Spleen (tissue), 11 donors: ENCODE data around the gene ENO2. TPM values are rescaled to one million over a fixed set of nuclear protein-coding genes. Genes with fewer than 3 reads are reported as not detected.
A peak's percentile ranks its signal among the peaks of the same experiment; 100 is the strongest.

Source experiments
- DNase-seq: peaks from one replicate; pipeline ENCODE4 v3.0.0-alpha.2; 2020
- H3K27ac ChIP-seq, 8 donors: fragments of 200-600 bp; sonication (generic) in 7 of 8; 1 replicate in 4 of 8; 2 replicates in 4 of 8; pipeline versions ENCODE4 v1.5.0 to v1.8.0; 2016 to 2021; ENCODE audit warnings: inconsistent platforms in 4 of 8, mild to moderate bottlenecking in 4 of 8, moderate library complexity in 1 of 8
- H3K27me3 ChIP-seq, 7 donors: fragments of 200-600 bp; sonication (generic) in 6 of 7; replicated peaks in 1 of 7; 1 replicate in 4 of 7; 2 replicates in 3 of 7; pipeline versions ENCODE4 v1.5.0 to v1.8.0; 2016 to 2021; ENCODE audit warnings: inconsistent platforms in 3 of 7, mild to moderate bottlenecking in 1 of 7
- H3K36me3 ChIP-seq, 6 donors: fragments of 200-600 bp; sonication (generic) in 5 of 6; 1 replicate in 4 of 6; 2 replicates in 2 of 6; pipeline versions ENCODE4 v1.5.0 to v1.8.0; 2016 to 2021; ENCODE audit warnings: inconsistent platforms in 2 of 6
- H3K4me1 ChIP-seq, 6 donors: fragments of 200-600 bp; sonication (generic) in 5 of 6; 1 replicate in 3 of 6; 2 replicates in 3 of 6; pipeline versions ENCODE4 v1.5.0 to v1.8.0; 2016 to 2021; ENCODE audit warnings: inconsistent platforms in 3 of 6
- H3K4me3 ChIP-seq, 8 donors: fragments of 200-600 bp; sonication (generic) in 7 of 8; 1 replicate in 4 of 8; 2 replicates in 4 of 8; pipeline versions ENCODE4 v1.5.0 to v1.8.0; 2016 to 2021; ENCODE audit warnings: inconsistent platforms in 4 of 8, mild to moderate bottlenecking in 4 of 8, moderate library complexity in 2 of 8
- H3K9me3 ChIP-seq, 8 donors: fragments of 200-600 bp; sonication (generic) in 7 of 8; 1 replicate in 4 of 8; 2 replicates in 4 of 8; pipeline versions ENCODE4 v1.5.0 to v1.8.0; 2016 to 2021; ENCODE audit warnings: inconsistent platforms in 4 of 8
- POLR2A ChIP-seq, 3 donors: fragments of 450-650 bp; IDR thresholded peaks; one replicate each; pipeline ENCODE4 v1.5.1; 2017; ENCODE audit warnings: antibody characterized with exemption in 3 of 3, mild to moderate bottlenecking in 1 of 3
- POLR2AphosphoS5 ChIP-seq, 3 donors: sonication (generic); formaldehyde crosslinking; IDR thresholded peaks; one replicate each; pipeline ENCODE4 v1.5.1; 2017; ENCODE audit warnings: antibody characterized with exemption in 3 of 3
- WGBS, 5 donors: extraction: QIAGEN DNeasy Blood & Tissue Kit in 3 of 5; methylation state at CpG; one replicate each; pipeline versions ENCODE4 v1.1.5 to v1.1.7; 2013 to 2018; 5-methylcytosine and 5-hydroxymethylcytosine counted together
- intact Hi-C: fragments of 100-400 bp; cut with DNase I; formaldehyde crosslinking; loops from one replicate; pipeline ENCODE4 v1.15.0; 2023; ENCODE audit warnings: low total_unique reads
- polyA plus RNA-seq, 3 donors: library from polyadenylated mRNA; stranded (reverse); fragments of 200-250 nt; gene quantifications; one replicate each; pipeline ENCODE4 v1.2.1, GENCODE V29; 2013
- total RNA-seq, 7 donors: library from RNA; depleted of rRNA in 3 of 7; stranded (reverse); fragments of >200 nt in 3 of 7; fragmentation: NEBNext Ultra II Directional in 4 of 7; extraction: Animal tissue kit (Norgen Biotek cat#: 25700) in 4 of 7; gene quantifications; one replicate each; pipeline versions ENCODE4 v1.1.0 to v1.2.1, GENCODE V29; 2016 to 2021
- TF ChIP-seq, protein P1 (sequence below), 11 experiments: fragments of 200-600 bp in 7 of 11; fragments of 450-650 bp in 4 of 11; sonication (generic) in 4 of 11; IDR thresholded peaks in 8 of 11; conservative IDR thresholded peaks in 3 of 11; 1 replicate in 7 of 11; 2 replicates in 4 of 11; pipeline versions ENCODE4 v1.4.0 to v1.8.0; 2016 to 2021; ENCODE audit warnings: antibody characterized with exemption in 11 of 11, inconsistent platforms in 4 of 11, mild to moderate bottlenecking in 1 of 11
- donor health status: healthy with polysubstance abuse.
- donor health status: DM: no; HTN: no; CAD: no; lungs with moderate emphysema.
- donor health status: DM: no; HTN: no; CAD: no.
- donor health status: Bipolar disorder and iron deficiency.
- donor health status: healthy.
- donor health status: DM: no; HTN: no; CAD: no.
- donor health status: DM: yes; HTN: yes; CAD: no.

ENO2 gene
- total and polyA plus RNA-seq, 10 donors = 7.6 to 41.3 (median 26.5) TPM

- Histone ChIP-seq H3K4me3 (no peak overlapping the region), H3K9me3 (no peaks in the 10 kb centered on the region), H3K27ac (peak overlapping the region in 5 of 8 donors; percentile 92 to 98 (median 96)), H3K4me1 (peaks cover 17 to 78% (median 61%) of the 10 kb centered on the region in 6 donors), H3K27me3 (no peaks in the 10 kb centered on the region), H3K36me3 (peaks cover 0 to 50% (median 19%) of the 10 kb centered on the region in 6 donors)
- no peak for DNase-seq
- intact Hi-C loops = no loop called here
- 64 to 84% (median 71%) methylated on average over 2 of the region's 2 CpGs for WGBS, 5 donors
- peak in 1 of 3 donors; percentile 3 for TF ChIP-seq POLR2AphosphoS5 (IDR thresholded peaks at IDR 0.05)
- TF ChIP-seq, protein P1, sequence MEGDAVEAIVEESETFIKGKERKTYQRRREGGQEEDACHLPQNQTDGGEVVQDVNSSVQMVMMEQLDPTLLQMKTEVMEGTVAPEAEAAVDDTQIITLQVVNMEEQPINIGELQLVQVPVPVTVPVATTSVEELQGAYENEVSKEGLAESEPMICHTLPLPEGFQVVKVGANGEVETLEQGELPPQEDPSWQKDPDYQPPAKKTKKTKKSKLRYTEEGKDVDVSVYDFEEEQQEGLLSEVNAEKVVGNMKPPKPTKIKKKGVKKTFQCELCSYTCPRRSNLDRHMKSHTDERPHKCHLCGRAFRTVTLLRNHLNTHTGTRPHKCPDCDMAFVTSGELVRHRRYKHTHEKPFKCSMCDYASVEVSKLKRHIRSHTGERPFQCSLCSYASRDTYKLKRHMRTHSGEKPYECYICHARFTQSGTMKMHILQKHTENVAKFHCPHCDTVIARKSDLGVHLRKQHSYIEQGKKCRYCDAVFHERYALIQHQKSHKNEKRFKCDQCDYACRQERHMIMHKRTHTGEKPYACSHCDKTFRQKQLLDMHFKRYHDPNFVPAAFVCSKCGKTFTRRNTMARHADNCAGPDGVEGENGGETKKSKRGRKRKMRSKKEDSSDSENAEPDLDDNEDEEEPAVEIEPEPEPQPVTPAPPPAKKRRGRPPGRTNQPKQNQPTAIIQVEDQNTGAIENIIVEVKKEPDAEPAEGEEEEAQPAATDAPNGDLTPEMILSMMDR (IDR thresholded peaks at IDR 0.05 in 8 of 11, conservative IDR thresholded peaks at IDR 0.05 in 3 of 11) = no peak
These were observed 24.8 kb downstream of the ENO2 start for GRCh38 chr12:6939191-6939540.

GRCh38 chr12:6941267-6941666 lies 26.9 kb downstream of the ENO2 start:
- Histone ChIP-seq H3K9me3 (no peaks in the 10 kb centered on the region), H3K27me3 (no peaks in the 10 kb centered on the region), H3K36me3 (peaks cover 0 to 36% (median 4%) of the 10 kb centered on the region in 6 donors), H3K27ac (peak overlapping the region in 2 of 8 donors; percentile 7 to 17), H3K4me3 (no peak overlapping the region), H3K4me1 (peaks cover 31 to 78% (median 66%) of the 10 kb centered on the region in 6 donors)
- peak; percentile 79 for DNase-seq
- intact Hi-C loops = loop anchor here (10.0 kb wide), 1 partner anchor 174 kb away; no protein-coding TSS in a partner anchor
- TF ChIP-seq, protein P1 (IDR thresholded peaks at IDR 0.05 in 8 of 11, conservative IDR thresholded peaks at IDR 0.05 in 3 of 11) = no peak
- TF ChIP-seq POLR2AphosphoS5 (IDR thresholded peaks at IDR 0.05) = peak; percentile 39 to 78 (median 46)
- no peak for TF ChIP-seq POLR2A (IDR thresholded peaks at IDR 0.05)
- WGBS, 5 donors = 87 to 96% (median 92%) methylated on average over 11 to 12 of the region's 12 CpGs

DNA sequence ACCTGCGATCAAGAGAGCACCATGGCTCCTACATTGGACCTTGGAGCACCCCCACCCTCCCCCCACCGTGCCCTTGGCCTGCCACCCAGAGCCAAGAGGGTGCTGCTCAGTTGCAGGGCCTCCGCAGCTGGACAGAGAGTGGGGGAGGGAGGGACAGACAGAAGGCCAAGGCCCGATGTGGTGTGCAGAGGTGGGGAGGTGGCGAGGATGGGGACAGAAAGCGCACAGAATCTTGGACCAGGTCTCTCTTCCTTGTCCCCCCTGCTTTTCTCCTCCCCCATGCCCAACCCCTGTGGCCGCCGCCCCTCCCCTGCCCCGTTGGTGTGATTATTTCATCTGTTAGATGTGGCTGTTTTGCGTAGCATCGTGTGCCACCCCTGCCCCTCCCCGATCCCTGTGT lies 27.4 kb downstream of the ENO2 start:
- Histone ChIP-seq H3K4me1 (peaks cover 35 to 78% (median 66%) of the 10 kb centered on the region in 6 donors), H3K9me3 (no peaks in the 10 kb centered on the region), H3K27me3 (no peaks in the 10 kb centered on the region), H3K36me3 (peaks cover 0 to 31% (median 4%) of the 10 kb centered on the region in 6 donors), H3K27ac (peak overlapping the region in 1 of 8 donors; percentile 7), H3K4me3 (no peak overlapping the region)
- intact Hi-C loops = loop anchor here (10.0 kb wide), 1 partner anchor 173 kb away; no protein-coding TSS in a partner anchor
- peak; percentile 79 for DNase-seq
- TF ChIP-seq POLR2A (IDR thresholded peaks at IDR 0.05) = no peak
- TF ChIP-seq POLR2AphosphoS5 (IDR thresholded peaks at IDR 0.05) = peak; percentile 8 to 67 (median 50)
- 81 to 92% (median 87%) methylated on average over 12 of the region's 12 CpGs for WGBS, 5 donors

- Histone ChIP-seq H3K4me1 (peaks cover 40 to 78% (median 66%) of the 10 kb centered on the region in 6 donors), H3K27me3 (no peaks in the 10 kb centered on the region)
- intact Hi-C loops = loop anchor here (10.0 kb wide), 1 partner anchor 173 kb away; no protein-coding TSS in a partner anchor
These were observed 27.9 kb downstream of the ENO2 start for GRCh38 chr12:6942331-6942665.

DNA sequence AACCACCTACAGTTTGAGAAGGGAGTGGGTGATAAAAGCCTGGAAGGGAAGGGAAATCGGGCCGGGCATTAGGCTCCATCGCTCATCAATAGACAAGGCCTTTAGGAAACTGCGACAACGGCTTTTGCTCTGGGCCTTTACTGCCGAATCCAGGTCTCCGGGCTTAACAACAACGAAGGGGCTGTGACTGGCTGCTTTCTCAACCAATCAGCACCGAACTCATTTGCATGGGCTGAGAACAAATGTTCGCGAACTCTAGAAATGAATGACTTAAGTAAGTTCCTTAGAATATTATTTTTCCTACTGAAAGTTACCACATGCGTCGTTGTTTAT lies 29.0 kb downstream of the ENO2 start:
- peak; percentile 92 for DNase-seq
- 1 to 2% (median 1%) methylated on average over 13 of the region's 13 CpGs for WGBS, 5 donors
- Histone ChIP-seq H3K9me3 (no peaks in the 10 kb centered on the region), H3K4me1 (peaks cover 42 to 80% (median 68%) of the 10 kb centered on the region in 6 donors), H3K36me3 (peaks cover 0 to 30% (median 4%) of the 10 kb centered on the region in 6 donors), H3K27ac (peak overlapping the region; percentile 92 to 99 (median 96)), H3K27me3 (no peaks in the 10 kb centered on the region), H3K4me3 (peak overlapping the region in 6 of 8 donors; percentile 62 to 81 (median 74))
- intact Hi-C loops = loop anchor here (10.0 kb wide), 1 partner anchor 171 kb away; no protein-coding TSS in a partner anchor
- TF ChIP-seq, protein P1 (IDR thresholded peaks at IDR 0.05 in 8 of 11, conservative IDR thresholded peaks at IDR 0.05 in 3 of 11) = no peak
- TF ChIP-seq POLR2AphosphoS5 (IDR thresholded peaks at IDR 0.05) (no peak), POLR2A (IDR thresholded peaks at IDR 0.05) (no peak)

More at GRCh38 chr12:6942331-6942665, 27.9 kb downstream of the ENO2 start:
- Histone ChIP-seq H3K36me3 (peaks cover 0 to 30% (median 4%) of the 10 kb centered on the region in 6 donors), H3K4me3 (no peak overlapping the region), H3K27ac (peak overlapping the region in 5 of 8 donors; percentile 93 to 99 (median 98)), H3K9me3 (no peaks in the 10 kb centered on the region)
- 84 to 90% (median 88%) methylated on average over 11 of the region's 11 CpGs for WGBS, 5 donors
- DNase-seq = peak; percentile 84
- TF ChIP-seq POLR2A (IDR thresholded peaks at IDR 0.05) (no peak), POLR2AphosphoS5 (IDR thresholded peaks at IDR 0.05) (peak in 1 of 3 donors; percentile 4)
